IMR-90 (cell line): Measurements from ENCODE around the gene DNAJC17. TPM values are rescaled to one million over a fixed set of nuclear protein-coding genes. Genes with fewer than 3 reads are reported as not detected.

Source experiments
- ATAC-seq: fragments of 200-7000 bp; cut with Tn5 transposase; 2 replicates; pipeline ENCODE4 v1.9.1; 2020; ENCODE audit warnings: low read depth, mild to moderate bottlenecking, moderate library complexity
- BruUV-seq: library from RNA; stranded (reverse); fragments of 400-500 nt; replicated peaks from 2 replicates; lab custom pipeline; 2021; lab: Mats Ljungman, UMichigan
- CTCF ChIA-PET: fragments of 300-600 bp; formaldehyde crosslinking; extraction: SDS; loops from one replicate; lab custom pipeline; 2021; ENCODE audit warnings: antibody characterized with exemption; lab: Yijun Ruan, JAX
- POLR2A ChIA-PET: fragments of 300-600 bp; sonication (Branson Sonifier 250); formaldehyde crosslinking; loops from one replicate; lab custom pipeline; 2022; ENCODE audit warnings: antibody characterized with exemption; ENCODE audit not compliant: unreplicated experiment; lab: Charles Lee
- DNase-seq: peaks from one replicate; pipeline ENCODE4 v3.0.0; 2013
- H2AFZ ChIP-seq: replicated peaks from 2 replicates; pipeline ENCODE3; 2013; ENCODE audit warnings: low read length, mild to moderate bottlenecking; ENCODE audit not compliant: poor library complexity
- H2AK5ac ChIP-seq: 2 replicates; pipeline ENCODE4 v1.6.1; 2013; ENCODE audit warnings: low read depth, low read length, inconsistent platforms
- H2AK9ac ChIP-seq: replicated peaks from 2 replicates; pipeline ENCODE3; 2013; ENCODE audit warnings: mild to moderate bottlenecking, low read depth, low read length, moderate library complexity; ENCODE audit not compliant: poor library complexity
- H2BK120ac ChIP-seq: 2 replicates; pipeline ENCODE4 v1.6.1; 2013; ENCODE audit warnings: low read depth, low read length, inconsistent platforms
- H2BK15ac ChIP-seq: 3 replicates; pipeline ENCODE4 v1.6.1; 2013; ENCODE audit warnings: low read depth, low read length, inconsistent platforms
- H2BK20ac ChIP-seq: 2 replicates; pipeline ENCODE4 v1.6.1; 2013; ENCODE audit warnings: low read depth, mild to moderate bottlenecking, inconsistent platforms, low read length, moderate library complexity
- H2BK5ac ChIP-seq: 2 replicates; pipeline ENCODE4 v1.6.1; 2013; ENCODE audit warnings: mild to moderate bottlenecking, low read depth, low read length, inconsistent platforms; ENCODE audit not compliant: poor library complexity, severe bottlenecking
- H3K14ac ChIP-seq: replicated peaks from 2 replicates; pipeline ENCODE4 v1.6.1; 2013; ENCODE audit warnings: low read depth, low read length, inconsistent platforms
- H3K18ac ChIP-seq: 2 replicates; pipeline ENCODE4 v1.6.1; 2013; ENCODE audit warnings: low read depth, low read length, control low read depth
- H3K23ac ChIP-seq: 2 replicates; pipeline ENCODE4 v1.6.1; 2013; ENCODE audit warnings: low read depth, low read length, inconsistent platforms
- H3K27ac ChIP-seq: 2 replicates; pipeline ENCODE4 v1.5.1; 2013; ENCODE audit warnings: mild to moderate bottlenecking, control low read depth, low read length; ENCODE audit not compliant: insufficient read depth
- H3K27me3 ChIP-seq: 2 replicates; pipeline ENCODE4 v1.6.1; 2013; ENCODE audit warnings: low read length; ENCODE audit not compliant: control insufficient read depth, insufficient read depth
- H3K36me3 ChIP-seq: 2 replicates; pipeline ENCODE4 v1.6.1; 2013; ENCODE audit warnings: low read length, mixed read lengths; ENCODE audit not compliant: control insufficient read depth, insufficient read depth
- H3K4ac ChIP-seq: 2 replicates; pipeline ENCODE4 v1.6.1; 2013; ENCODE audit warnings: low read depth, low read length, inconsistent platforms
- H3K4me1 ChIP-seq: 2 replicates; pipeline ENCODE4 v1.6.1; 2013; ENCODE audit warnings: low read length, mixed read lengths; ENCODE audit not compliant: control insufficient read depth, insufficient read depth
- H3K4me2 ChIP-seq: 2 replicates; pipeline ENCODE4 v1.6.1; 2013; ENCODE audit warnings: low read depth, mild to moderate bottlenecking, control low read depth, low read length, moderate library complexity
- H3K4me3 ChIP-seq: 2 replicates; pipeline ENCODE4 v1.5.1; 2013; ENCODE audit warnings: low read depth, mild to moderate bottlenecking, control low read depth, low read length, moderate library complexity; ENCODE audit not compliant: insufficient read depth
- H3K56ac ChIP-seq: 2 replicates; pipeline ENCODE4 v1.6.1; 2013; ENCODE audit warnings: low read length, inconsistent platforms; ENCODE audit not compliant: insufficient read depth; ENCODE audit errors: extremely low read depth
- H3K79me1 ChIP-seq, 2 experiments: 2 replicates each; pipeline ENCODE4 v1.6.1; 2013; ENCODE audit warnings: low read length in 2 of 2, inconsistent platforms in 1 of 2, low read depth in 1 of 2
- H3K9ac ChIP-seq: 2 replicates; pipeline ENCODE4 v1.6.1; 2013; ENCODE audit warnings: low read depth, low read length, control low read depth
- H3K9me1 ChIP-seq: 2 replicates; pipeline ENCODE4 v1.6.1; 2013; ENCODE audit warnings: low read length, inconsistent platforms; ENCODE audit not compliant: insufficient read depth
- H3K9me3 ChIP-seq: 2 replicates; pipeline ENCODE4 v1.6.1; 2013; ENCODE audit warnings: low read length; ENCODE audit not compliant: control insufficient read depth, insufficient read depth
- H4K20me1 ChIP-seq: 2 replicates; pipeline ENCODE4 v1.6.1; 2013; ENCODE audit warnings: low read length, inconsistent platforms; ENCODE audit not compliant: insufficient read depth
- H4K5ac ChIP-seq: 2 replicates; pipeline ENCODE4 v1.6.1; 2013; ENCODE audit warnings: mild to moderate bottlenecking, low read depth, low read length, control low read depth
- H4K8ac ChIP-seq, 2 experiments: 2 replicates each; pipeline ENCODE4 v1.6.1; 2013; ENCODE audit warnings: low read depth in 2 of 2, low read length in 2 of 2, control low read depth in 1 of 2, inconsistent platforms in 1 of 2
- H4K91ac ChIP-seq: 2 replicates; pipeline ENCODE4 v1.6.1; 2013; ENCODE audit warnings: low read depth, low read length, inconsistent platforms; ENCODE audit not compliant: insufficient read depth
- RAD21 ChIP-seq: IDR thresholded peaks from 2 replicates; pipeline ENCODE4 v1.6.1; 2012; ENCODE audit warnings: low read length, improper control_type of control experiment
- WGBS, 2 experiments: methylation state at CpG; one replicate each; pipeline versions ENCODE4 v1.1.5 to v1.1.7; 2013; ENCODE audit warnings: missing lambda C conversion rate in 2 of 2; ENCODE audit not compliant: insufficient read length in 1 of 2; ENCODE audit errors: extremely low coverage in 2 of 2; 5-methylcytosine and 5-hydroxymethylcytosine counted together
- dilution Hi-C: fragments of 300-500 bp; cut with HindIII; formaldehyde crosslinking; loops from one replicate; pipeline ENCODE4 v1.14.3; 2018; ENCODE audit warnings: low sequenced_read_pairs; ENCODE audit not compliant: unreplicated experiment
- in situ Hi-C: fragments of 300-500 bp; cut with MboI; formaldehyde crosslinking; loops from 3 replicates; pipeline ENCODE4 v1.14.3; 2019; ENCODE audit warnings: low sequenced_read_pairs, inconsistent platforms, mixed read lengths
- intact Hi-C: fragments of 100-400 bp; cut with micrococcal nuclease; formaldehyde crosslinking; loops from 2 replicates; pipeline ENCODE4 v1.10.0; 2022
- polyA plus RNA-seq, 3 experiments: library from polyadenylated mRNA; depleted of rRNA; stranded (reverse); fragments of >200 nt; gene quantifications; 2 replicates each; pipeline ENCODE4 v1.2.3, GENCODE V29; 2012; ENCODE audit warnings: low replicate concordance in 1 of 3
- total RNA-seq: library from RNA; depleted of rRNA; stranded (reverse); fragments of >200 nt; gene quantifications from 2 replicates; pipeline ENCODE4 v1.2.3, GENCODE V29; 2012

Gene DNAJC17
- total and polyA plus RNA-seq, 2 of the 4 experiments (the other 2 are of a cell fraction): 58.6 to 107 TPM

- POLR2A ChIA-PET: no interaction called here
- no TSS peak for BruUV-seq
These were observed 10.8 kb downstream of the DNAJC17 start for GRCh38 chr15:40796512-40796911.

More at GRCh38 chr15:40796512-40796911, 10.8 kb downstream of the DNAJC17 start:
- Histone ChIP-seq H3K23ac (no peak overlapping the region), H3K4me3 (no peak overlapping the region), H3K9me1 (0 out of 2 replicates have a peak, but pooled peaks cover 13% of the 10 kb centered on the region), H3K4ac (no peak overlapping the region), H2BK5ac (no peak overlapping the region), H4K20me1 (peaks cover 5% of the 10 kb centered on the region; the same call in 1 of the 2 replicates), H2BK20ac (no peak overlapping the region), H4K91ac (no peak overlapping the region), H4K8ac (no peak overlapping the region), H3K27ac (no peak overlapping the region), H4K5ac (no peak overlapping the region), H3K36me3 (peaks cover 4% of the 10 kb centered on the region; the same call in 1 of the 2 replicates), H2AFZ (no peak overlapping the region), H3K14ac (no peak overlapping the region), H2AK5ac (no peak overlapping the region), H2AK9ac (no peak overlapping the region), H3K27me3 (no peaks in the 10 kb centered on the region), H3K9me3 (no peaks in the 10 kb centered on the region), H3K9ac (no peak overlapping the region), H3K4me2 (no peak overlapping the region), H2BK15ac (no peak overlapping the region), H3K79me1 (peaks cover 36 to 58% of the 10 kb centered on the region in 2 experiments), H3K56ac (no peak overlapping the region), H3K4me1 (peaks cover 5% of the 10 kb centered on the region; the same call in 1 of the 2 replicates), H3K18ac (no peak overlapping the region), H2BK120ac (no peak overlapping the region)
- ATAC-seq (no peak), DNase-seq (no peak)
- CTCF ChIA-PET: no interaction called here
- dilution Hi-C loops (no loop called here), in situ Hi-C loops (no loop called here), intact Hi-C loops (no loop called here)
- no peak for TF ChIP-seq RAD21
- no CpG with 5 or more reads among the region's 5 CpGs for WGBS, 2 experiments
